GM13976 (cell line): ENCODE measurements around the gene TEKT4.
"Not testable (repeated sequence)": the region's sequence is repeated elsewhere in the genome, so short reads cannot be mapped to it uniquely, and the experiment has no call there.

Experiments
- DNase-seq: peaks from one replicate; pipeline ENCODE4 v3.0.0; 2012; ENCODE audit warnings: low spot score
- in situ Hi-C: fragments of 300-500 bp; cut with MboI; formaldehyde crosslinking; loops from one replicate; pipeline ENCODE4 v1.12.0; 2022; ENCODE audit warnings: low sequenced_read_pairs, mixed read lengths, inconsistent platforms; ENCODE audit not compliant: unreplicated experiment
- TF ChIP-seq, protein P1 (sequence below): IDR thresholded peaks from 2 replicates; pipeline ENCODE4 v1.5.1; 2012; ENCODE audit warnings: borderline replicate concordance, mild to moderate bottlenecking; ENCODE audit not compliant: insufficient read depth; ENCODE audit errors: extremely low read depth, missing control alignments, control extremely low read depth

TEKT4 gene, protein sequence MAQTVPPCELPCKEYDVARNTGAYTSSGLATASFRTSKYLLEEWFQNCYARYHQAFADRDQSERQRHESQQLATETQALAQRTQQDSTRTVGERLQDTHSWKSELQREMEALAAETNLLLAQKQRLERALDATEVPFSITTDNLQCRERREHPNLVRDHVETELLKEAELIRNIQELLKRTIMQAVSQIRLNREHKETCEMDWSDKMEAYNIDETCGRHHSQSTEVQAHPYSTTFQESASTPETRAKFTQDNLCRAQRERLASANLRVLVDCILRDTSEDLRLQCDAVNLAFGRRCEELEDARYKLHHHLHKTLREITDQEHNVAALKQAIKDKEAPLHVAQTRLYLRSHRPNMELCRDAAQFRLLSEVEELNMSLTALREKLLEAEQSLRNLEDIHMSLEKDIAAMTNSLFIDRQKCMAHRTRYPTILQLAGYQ

DNA sequence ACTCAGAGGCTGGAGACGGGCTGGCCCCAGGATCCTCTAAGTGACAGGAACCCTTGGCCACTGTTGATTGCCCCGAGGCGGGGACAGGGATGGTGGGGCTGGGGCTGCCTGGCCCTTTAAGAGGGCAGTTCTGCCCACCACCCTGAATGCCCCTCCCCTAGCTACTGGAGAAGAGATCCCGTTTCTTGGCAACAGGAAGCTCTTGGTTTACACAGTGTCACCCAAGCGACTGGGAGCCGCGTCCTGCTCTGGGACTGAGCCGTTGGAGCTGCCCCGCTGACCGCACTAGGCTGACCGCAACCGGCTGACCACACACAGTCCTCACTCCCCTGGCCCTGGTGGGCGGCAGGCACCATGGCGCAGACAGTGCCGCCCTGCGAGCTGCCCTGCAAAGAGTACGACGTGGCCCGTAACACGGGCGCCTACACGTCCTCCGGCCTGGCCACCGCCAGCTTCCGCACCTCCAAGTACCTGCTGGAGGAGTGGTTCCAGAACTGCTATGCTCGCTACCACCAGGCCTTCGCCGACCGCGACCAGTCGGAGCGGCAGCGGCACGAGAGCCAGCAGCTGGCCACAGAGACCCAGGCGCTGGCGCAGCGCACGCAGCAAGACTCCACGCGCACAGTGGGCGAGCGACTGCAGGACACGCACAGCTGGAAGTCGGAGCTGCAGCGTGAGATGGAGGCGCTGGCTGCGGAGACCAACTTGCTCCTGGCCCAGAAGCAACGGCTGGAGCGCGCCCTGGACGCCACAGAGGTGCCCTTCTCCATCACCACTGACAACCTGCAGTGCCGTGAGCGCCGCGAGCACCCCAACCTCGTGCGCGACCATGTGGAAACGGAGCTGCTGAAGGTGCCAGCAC, at the start of gene TEKT4:
TSS of gene TEKT4 (plus strand) at position 205 of the 862 bp plus-strand sequence. CDS start at position 355, 150 bp downstream.
- TF ChIP-seq, protein P1, sequence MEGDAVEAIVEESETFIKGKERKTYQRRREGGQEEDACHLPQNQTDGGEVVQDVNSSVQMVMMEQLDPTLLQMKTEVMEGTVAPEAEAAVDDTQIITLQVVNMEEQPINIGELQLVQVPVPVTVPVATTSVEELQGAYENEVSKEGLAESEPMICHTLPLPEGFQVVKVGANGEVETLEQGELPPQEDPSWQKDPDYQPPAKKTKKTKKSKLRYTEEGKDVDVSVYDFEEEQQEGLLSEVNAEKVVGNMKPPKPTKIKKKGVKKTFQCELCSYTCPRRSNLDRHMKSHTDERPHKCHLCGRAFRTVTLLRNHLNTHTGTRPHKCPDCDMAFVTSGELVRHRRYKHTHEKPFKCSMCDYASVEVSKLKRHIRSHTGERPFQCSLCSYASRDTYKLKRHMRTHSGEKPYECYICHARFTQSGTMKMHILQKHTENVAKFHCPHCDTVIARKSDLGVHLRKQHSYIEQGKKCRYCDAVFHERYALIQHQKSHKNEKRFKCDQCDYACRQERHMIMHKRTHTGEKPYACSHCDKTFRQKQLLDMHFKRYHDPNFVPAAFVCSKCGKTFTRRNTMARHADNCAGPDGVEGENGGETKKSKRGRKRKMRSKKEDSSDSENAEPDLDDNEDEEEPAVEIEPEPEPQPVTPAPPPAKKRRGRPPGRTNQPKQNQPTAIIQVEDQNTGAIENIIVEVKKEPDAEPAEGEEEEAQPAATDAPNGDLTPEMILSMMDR: no peak
- in situ Hi-C loops: no loop called here
- no peak for DNase-seq

DNA sequence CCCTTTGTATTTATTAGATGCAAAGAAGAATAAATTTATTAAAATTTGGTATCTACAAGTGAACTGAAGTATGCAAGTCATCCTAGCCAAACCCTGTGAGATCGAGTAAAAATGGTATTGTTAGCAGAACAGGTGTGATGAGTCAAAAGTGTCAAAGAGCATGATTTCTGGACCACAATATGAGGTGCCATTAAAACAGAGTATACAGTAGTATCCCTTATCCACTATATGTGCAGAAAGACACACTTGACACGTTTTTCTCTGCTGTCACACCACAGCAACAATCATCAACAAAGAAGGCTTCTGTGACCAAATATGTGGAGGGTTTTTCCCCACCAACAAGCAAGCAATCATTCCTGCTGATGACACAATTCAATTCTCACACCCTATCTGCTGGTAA, 32.0 kb upstream of the TEKT4 start:
- in situ Hi-C loops, DNase-seq: not testable (repeated sequence)

DNA sequence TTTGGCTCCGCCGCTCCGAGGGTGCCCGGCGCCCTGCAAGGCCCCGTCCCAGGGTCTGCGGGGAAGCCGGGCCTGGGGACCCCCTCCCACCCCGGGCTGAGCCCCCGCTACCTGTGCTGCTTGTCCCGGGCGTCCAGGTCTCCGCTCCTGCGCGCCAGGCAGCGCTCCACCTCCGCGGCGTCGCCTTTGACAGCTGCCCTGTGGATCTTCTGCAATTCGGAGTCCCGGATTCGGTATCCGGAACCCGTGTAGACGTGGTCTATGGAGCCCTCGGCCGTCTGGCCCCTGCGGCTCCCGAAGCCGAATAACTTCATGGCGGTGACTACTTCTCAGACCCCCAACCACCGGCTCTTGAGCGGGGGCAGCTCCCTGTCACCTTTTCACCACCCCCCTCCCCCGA, 14.4 kb upstream of the TEKT4 start:
- DNase-seq, in situ Hi-C loops: not testable (repeated sequence)

DNA sequence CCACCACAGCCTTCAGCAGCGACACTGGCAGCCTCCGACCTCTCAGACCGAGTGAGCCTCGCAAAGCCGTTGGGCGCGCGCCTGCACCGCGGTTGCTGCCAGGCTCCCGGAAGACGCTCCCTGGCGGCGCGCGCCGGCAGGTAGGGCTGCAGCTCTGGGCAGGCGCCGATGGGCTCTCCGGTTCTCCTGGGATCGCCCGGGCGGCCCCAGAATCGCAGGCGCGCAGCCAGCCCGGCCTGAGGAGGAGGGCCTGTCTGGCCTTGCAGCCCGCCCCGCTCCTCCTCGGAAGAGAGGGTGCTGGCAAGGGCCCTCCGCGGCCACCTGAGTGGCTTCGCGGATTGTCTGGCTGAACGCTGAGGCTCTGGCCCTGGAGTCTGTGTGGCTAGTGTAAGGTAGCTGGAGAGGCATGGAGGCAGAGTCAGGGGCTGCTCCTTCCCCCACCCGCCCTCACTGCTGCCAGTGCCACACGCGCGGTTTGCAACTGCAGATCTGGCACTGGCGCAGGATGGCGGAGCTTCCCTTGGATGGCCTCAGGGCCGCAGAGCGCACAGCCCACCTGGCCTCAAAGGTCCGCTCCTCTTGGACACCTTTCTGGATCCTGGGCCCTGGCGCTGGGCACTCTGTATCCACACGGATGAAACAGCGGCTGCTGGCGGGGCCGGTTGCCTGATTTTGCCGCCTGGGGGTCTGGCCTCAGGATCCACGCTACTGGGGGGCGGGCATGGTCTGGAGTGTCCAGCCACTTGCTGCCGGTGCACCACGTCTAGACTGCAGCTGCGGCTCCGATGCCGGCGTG, 13.7 kb upstream of the TEKT4 start:
- DNase-seq, in situ Hi-C loops: not testable (repeated sequence)

DNA sequence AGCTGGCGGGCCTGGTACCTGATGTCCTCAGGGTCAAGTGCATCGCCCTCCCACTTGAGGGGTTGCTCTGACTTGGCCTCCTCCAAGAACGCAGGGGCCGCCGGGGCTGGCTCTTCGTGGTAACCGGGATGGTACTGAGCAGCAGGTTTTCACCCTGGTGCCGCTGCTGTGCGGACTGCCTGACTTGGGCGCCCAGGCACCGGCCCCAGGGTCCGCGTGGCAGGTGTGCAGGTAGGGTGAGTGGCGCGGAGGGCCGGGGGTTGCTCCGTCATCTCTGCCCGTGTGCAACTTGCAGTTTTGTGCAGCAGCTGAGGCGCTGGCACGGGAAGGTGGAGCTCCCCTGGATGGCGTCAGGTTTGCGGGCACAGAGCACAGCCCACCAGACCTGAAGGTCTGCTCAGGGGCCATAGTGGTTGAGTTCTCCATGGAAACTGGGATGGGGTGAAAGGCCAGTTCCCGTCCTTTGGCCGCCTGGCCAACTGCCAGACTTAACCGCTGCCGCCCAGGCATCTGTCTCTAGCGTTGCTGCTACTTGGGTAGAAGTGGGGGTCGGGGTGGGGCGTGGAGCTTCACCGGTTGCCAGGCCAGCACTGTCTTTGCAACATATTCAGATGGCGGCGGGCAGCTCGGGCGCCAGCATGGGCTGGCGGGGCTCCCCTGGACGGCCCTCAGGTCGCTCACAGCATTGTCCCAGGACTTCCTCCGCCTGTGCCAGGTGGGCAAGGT, 12.9 kb upstream of the TEKT4 start:
- not testable (repeated sequence) for DNase-seq

DNA sequence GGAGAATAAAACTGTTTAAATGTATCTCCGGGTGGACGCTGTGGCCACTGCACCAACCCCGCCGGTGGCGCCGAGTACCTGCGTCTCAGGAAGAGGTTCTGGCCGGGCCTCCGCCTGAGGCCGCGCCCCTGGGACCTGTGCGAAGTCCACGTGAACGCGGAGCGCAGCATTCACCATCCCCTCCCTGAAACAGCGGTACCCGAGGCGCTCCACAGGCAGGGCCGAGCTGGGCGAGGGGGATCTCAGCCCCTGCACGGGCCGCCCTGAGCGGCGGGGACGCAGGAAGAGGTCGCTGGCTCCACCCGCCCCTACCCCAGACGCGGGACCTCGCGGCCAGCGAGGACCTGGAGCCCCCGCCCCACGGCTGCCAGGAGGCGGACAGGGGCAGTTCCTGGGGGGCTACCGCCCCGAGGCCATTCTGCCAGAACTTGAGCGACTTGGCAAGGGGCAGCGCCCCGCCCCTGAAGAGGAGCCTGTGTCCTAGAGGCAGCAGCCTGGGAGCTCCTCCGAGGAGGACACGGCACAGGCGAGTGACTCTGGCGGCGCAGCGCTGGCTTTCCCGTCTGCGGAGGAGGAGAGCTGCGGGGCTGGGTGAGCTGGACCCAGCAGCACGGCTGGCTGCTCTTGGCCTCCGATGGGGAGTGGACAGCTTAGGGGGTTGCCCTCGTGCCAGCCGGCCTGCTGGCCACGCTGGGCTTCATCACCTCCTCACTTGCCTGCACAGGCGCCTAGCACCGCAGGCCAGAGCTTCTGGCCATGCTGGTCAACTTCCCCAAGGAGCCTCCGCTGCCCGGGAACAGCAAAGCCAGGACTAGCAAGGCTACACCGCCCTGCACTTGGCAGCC, 9.7 kb upstream of the TEKT4 start:
- TF ChIP-seq, protein P1: no peak
- no peak for DNase-seq
- in situ Hi-C loops: no loop called here

More for the DNA sequence above, 12.9 kb upstream of the TEKT4 start:
- in situ Hi-C loops: not testable (repeated sequence)

DNA sequence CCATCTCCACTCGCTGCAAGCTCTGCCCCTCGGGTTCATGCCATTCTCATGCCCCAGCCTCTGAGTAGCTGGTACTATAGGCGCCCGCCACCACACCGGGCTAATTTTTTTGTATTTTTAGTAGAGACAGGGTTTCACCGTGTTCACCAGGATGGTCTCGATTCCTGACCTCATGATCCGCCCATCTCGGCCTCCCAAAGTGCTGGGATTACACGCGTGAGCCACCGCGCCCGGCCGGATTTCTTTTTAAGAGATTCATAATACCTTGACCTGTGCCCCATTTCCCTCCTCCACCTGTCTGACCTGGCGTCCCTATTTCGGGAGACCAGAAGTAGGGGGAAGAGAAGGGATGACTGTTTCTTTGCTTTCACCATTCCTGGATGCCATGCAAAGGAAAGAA, 8.3 kb upstream of the TEKT4 start:
- DNase-seq, in situ Hi-C loops: not testable (repeated sequence)

DNA sequence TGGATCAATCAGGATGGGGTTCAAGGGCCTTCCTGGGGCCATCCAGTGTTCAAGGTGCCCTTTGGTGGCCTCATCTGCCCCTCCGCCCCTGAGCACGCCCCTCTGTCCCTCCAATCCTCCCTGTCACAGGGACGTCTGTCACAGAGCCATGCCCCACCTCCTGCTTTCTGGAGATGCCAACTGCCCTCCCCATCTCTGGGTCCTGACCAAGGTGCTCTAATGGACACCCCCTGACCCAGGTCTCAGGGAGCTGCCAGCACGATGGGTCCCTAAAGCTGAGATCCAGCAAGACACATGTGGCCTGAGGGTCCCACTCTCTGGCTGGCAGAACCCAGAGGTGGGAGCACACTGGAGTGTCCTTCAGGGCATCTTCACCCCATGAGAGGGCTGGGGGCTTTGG, 2.1 kb upstream of the TEKT4 start:
- no peak for DNase-seq
- in situ Hi-C loops: no loop called here
- TF ChIP-seq, protein P1: no peak
